Measurements from ENCODE around the gene PDGFRB. TPM values are rescaled to one million over a fixed set of nuclear protein-coding genes. Genes with fewer than 3 reads are reported as not detected.

Gene PDGFRB
- total and polyA plus RNA-seq, 12 donors, result 15.5 to 101 (median 42.9) TPM

- DNase-seq, result no peak
- Histone ChIP-seq H3K27me3 (no peaks in the 10 kb centered on the region), H3K36me3 (peaks cover 0 to 94% (median 4%) of the 10 kb centered on the region in 9 donors), H3K4me1 (peaks cover 0 to 41% (median 1%) of the 10 kb centered on the region in 9 donors), H3K27ac (no peak overlapping the region), H3K4me3 (no peak overlapping the region), H3K9me3 (no peaks in the 10 kb centered on the region)
- 81% methylated on average over 19 of the region's 19 CpGs for WGBS, 2 donors
- no peak for TF ChIP-seq CTCF (IDR thresholded peaks at IDR 0.05)
- ATAC-seq, result no peak
- intact Hi-C loops (cut with DNase I), result loop anchor here in 2 of 10 donors (10.0 kb wide), 1 partner anchor 234 kb away; the partner anchor contains the start of gene TCOF1 (in 2 of the 2)
These were observed 34.8 kb downstream of the PDGFRB start for GRCh38 chr5:150120617-150121447.

DNA sequence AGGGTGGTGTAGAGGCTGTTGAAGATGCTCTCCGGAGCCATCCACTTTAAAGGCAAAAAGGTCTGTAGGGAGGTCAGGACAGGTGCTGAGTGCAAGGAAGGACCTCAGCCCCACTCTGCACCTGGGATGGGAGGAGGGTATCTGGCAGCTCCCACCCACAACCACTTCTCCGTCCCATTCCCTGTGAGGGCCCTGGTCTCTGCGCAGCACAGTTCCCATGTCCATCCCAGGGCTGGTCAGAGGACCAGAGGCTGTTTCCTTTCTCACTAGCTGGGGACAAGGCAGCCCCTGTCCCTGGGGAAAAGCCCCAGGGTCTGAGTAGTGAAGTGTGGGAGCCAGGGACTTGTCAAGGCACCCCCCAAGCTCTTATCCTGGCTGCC, 35.6 kb downstream of the PDGFRB start:
- no peak overlapping the region for H3K27ac ChIP-seq
- DNase-seq, result no peak
- peaks cover 0 to 94% (median 4%) of the 10 kb centered on the region in 9 donors for H3K36me3 ChIP-seq
- no peak for ATAC-seq
- TF ChIP-seq CTCF (IDR thresholded peaks at IDR 0.05), result no peak
- WGBS, 2 donors, result 87 to 95% methylated on average over 3 of the region's 3 CpGs
- H3K4me3 ChIP-seq, result no peak overlapping the region
- peaks cover 0 to 41% (median 6%) of the 10 kb centered on the region in 9 donors for H3K4me1 ChIP-seq
- no peaks in the 10 kb centered on the region for H3K9me3 ChIP-seq
- H3K27me3 ChIP-seq, result no peaks in the 10 kb centered on the region
- intact Hi-C loops (cut with DNase I), result loop anchor here in 2 of 10 donors (10.0 kb wide), 1 partner anchor 235 kb away; the partner anchor contains the start of gene TCOF1 (in 2 of the 2)

GRCh38 chr5:150119421-150120061, 36.1 kb downstream of the PDGFRB start:
- TF ChIP-seq CTCF (IDR thresholded peaks at IDR 0.05), result peak in 3 of 9 donors; percentile 6 to 21 (median 14)
- WGBS, 2 donors, result 85 to 87% methylated on average over 10 of the region's 10 CpGs
- H3K4me1 ChIP-seq, result peaks cover 0 to 42% (median 6%) of the 10 kb centered on the region in 9 donors
- intact Hi-C loops (cut with DNase I), result loop anchor here in 2 of 10 donors (10.0 kb wide), 1 partner anchor 235 kb away; the partner anchor contains the start of gene TCOF1 (in 2 of the 2)
- peaks cover 0 to 96% (median 4%) of the 10 kb centered on the region in 9 donors for H3K36me3 ChIP-seq
- no peaks in the 10 kb centered on the region for H3K9me3 ChIP-seq
- H3K27ac ChIP-seq, result no peak overlapping the region
- ATAC-seq (peak in 3 of 8 donors; percentile 24 to 34 (median 27)), DNase-seq (peak in 1 of 2 donors; percentile 8)
- no peaks in the 10 kb centered on the region for H3K27me3 ChIP-seq
- H3K4me3 ChIP-seq, result no peak overlapping the region

DNA sequence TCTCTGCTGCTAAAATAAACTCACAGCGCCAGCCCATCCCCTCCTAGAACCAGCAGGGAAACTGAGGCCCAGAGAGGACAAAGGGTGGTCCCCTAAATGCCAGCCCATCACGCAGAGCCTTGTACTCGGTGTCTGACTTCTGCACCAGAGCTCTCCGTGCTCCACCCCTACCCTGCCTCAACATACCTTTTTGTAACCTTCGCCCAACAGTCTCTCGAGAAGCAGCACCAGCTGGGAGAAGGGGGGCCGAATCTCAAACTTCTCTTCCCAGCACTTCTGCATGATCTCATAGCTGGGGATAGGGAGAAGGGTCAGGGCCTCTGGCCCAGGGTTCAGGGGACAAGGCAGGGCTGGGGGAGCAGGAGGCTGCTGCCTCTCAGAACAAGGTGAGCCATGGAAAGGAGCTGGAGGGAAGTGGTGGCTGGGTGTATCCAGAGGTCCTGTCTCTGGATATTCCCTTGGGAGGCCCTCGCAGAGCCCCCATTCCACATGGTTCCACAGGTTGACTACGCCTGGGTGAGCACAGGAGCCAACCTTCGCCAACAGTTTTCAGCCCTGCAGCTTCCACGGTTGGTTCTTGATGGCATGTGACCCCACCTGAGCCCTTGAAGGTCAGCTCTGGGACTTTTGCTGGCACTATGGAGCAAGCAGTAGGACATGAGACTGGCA, 37.0 kb downstream of the PDGFRB start:
- DNase-seq (peak in 1 of 2 donors; percentile 3), ATAC-seq (no peak)
- no peaks in the 10 kb centered on the region for H3K27me3 ChIP-seq
- TF ChIP-seq CTCF (IDR thresholded peaks at IDR 0.05), result no peak
- WGBS, 2 donors, result 82 to 83% methylated on average over 11 of the region's 11 CpGs
- intact Hi-C loops (cut with DNase I), result no loop called here
- no peak overlapping the region for H3K27ac ChIP-seq
- H3K4me3 ChIP-seq, result no peak overlapping the region
- peaks cover 0 to 42% (median 7%) of the 10 kb centered on the region in 9 donors for H3K4me1 ChIP-seq
- H3K36me3 ChIP-seq, result peaks cover 0 to 95% (median 4%) of the 10 kb centered on the region in 9 donors
- no peaks in the 10 kb centered on the region for H3K9me3 ChIP-seq
